ENCODE measurements around the gene ABHD16B.
"Not testable (repeated sequence)": the region's sequence is repeated elsewhere in the genome, so short reads cannot be mapped to it uniquely, and the experiment has no call there.

Gene ABHD16B

DNA sequence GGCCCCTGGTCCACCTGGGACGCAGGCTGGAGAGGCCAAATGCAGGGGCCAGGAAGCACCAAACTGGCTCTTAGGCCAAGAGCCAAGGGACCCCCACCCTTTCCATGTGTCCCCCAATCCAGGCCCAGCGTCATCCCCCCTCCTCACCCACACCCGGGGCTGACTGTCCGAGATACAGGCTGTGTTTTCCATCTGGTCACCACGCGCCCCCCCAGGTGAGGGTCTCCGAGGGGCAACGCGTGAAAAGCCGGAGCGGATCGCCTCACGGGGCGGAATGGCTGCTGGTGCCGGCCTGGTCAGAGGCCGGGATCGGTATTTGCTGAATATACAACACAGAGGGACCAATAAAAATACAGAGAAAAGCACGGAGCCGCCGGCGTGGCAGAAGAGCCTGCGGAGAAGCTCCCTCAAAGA is 5.2 kb upstream of the ABHD16B start:
- no peak for DNase-seq

- no peak for DNase-seq
Observed at GRCh38 chr20:63857764-63858392, 3.4 kb upstream of the ABHD16B start.

DNA sequence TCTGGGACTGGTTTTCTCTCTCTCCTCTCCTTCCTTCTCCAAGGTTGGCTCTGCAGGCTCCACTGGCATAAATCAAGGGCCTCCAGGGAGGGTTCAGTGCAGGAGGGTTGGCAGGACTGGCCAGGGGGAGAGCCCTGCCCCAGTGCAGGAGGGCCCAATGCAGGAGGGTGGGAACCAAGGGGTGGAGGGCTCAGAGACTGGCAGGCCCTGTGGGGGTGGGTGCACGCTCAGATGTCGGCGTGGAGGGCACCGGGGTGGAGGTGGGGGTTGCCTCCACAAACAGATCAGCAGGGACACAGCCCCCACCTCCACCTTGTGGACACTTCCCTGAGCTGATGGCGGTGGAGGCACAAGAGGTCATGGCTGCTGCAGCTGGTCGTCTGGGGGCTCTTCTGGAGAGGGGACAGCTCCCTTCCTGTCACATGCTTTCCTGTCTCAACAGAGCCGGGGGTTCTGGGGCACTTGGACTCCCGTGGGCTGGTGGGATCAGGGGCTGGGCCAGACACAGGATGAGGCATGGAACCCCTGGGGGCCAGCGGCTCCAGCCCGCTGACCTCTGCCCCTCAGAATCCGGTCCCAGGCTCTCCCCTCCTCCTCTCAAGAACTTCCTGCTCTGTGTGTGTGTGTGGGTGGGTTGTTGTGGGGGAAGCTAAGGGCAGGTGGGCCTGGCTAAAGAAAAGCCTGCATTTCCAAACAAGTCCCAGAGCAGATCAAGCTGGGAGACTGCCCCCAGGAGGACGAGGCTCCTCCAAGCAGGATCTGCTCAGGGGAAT is 2.7 kb upstream of the ABHD16B start:
- no peak for DNase-seq

- DNase-seq = no peak
Observed at GRCh38 chr20:63859166-63859699, 2.1 kb upstream of the ABHD16B start.

GRCh38 chr20:63860325-63861051 is 810 bp upstream of the ABHD16B start:
- no peak for DNase-seq

DNA sequence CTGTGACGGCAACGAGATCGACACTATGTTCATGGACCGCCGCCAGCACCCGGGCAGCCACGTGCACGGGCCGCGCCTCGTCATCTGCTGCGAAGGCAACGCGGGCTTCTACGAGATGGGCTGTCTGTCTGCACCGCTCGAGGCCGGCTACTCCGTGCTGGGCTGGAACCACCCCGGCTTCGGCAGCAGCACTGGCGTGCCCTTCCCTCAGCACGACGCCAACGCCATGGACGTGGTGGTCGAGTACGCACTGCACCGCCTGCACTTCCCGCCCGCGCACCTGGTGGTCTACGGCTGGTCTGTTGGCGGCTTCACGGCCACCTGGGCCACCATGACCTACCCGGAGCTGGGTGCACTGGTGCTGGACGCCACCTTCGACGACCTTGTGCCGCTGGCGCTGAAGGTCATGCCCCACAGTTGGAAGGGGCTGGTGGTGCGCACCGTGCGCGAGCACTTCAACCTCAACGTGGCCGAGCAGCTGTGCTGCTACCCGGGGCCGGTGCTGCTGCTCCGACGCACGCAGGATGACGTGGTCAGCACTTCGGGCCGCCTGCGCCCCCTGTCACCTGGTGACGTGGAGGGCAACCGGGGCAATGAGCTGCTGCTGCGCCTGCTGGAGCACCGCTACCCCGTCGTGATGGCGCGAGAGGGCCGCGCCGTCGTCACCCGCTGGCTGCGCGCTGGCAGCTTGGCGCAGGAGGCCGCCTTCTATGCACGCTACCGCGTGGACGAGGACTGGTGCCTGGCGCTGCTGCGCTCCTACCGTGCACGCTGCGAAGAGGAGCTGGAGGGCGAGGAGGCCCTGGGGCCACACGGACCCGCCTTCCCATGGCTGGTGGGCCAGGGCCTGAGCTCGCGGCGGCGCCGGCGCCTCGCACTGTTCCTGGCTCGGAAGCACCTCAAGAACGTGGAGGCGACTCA is 943 bp downstream of the ABHD16B start:
- no peak for DNase-seq

DNA sequence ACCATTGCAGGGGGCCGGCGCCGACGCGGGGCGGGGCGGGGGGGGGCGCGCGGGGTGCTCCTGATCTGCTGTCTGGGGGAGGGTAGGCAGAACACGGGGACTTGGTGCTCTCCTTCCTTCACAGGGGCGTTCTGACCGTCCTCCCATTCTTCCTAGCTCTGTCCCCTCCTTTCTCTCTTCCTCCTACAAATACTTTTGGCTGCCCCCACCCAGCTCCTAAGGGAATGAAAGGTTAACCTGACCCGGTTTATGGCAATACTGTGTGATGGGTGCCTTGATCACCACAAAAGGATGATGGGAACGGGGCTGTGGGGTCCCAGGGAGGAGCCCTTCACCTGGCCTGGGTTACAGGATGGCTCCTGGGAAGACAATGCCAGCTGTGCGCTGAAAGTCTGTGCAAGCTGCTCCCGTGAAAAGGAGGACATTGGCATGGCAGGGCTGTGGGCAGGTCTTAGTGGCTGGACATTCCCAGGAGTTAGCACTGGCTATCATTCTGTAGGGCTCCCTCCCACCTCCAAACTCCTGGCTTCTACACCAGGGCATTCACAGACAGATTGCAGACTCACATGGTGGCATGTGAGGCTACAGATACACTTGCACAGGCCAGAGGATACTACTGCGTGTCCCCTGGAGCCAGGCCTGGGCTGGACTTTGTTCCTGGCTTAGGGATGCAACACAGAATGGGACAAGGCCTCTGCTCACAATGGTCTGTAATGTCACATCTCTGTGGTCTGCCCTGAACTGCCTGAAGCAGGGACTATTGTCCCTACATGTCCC is 1.9 kb downstream of the ABHD16B start:
- no peak for DNase-seq

- DNase-seq = peak; percentile 18
Observed at GRCh38 chr20:63863798-63864544, 2.7 kb downstream of the ABHD16B start.

DNA sequence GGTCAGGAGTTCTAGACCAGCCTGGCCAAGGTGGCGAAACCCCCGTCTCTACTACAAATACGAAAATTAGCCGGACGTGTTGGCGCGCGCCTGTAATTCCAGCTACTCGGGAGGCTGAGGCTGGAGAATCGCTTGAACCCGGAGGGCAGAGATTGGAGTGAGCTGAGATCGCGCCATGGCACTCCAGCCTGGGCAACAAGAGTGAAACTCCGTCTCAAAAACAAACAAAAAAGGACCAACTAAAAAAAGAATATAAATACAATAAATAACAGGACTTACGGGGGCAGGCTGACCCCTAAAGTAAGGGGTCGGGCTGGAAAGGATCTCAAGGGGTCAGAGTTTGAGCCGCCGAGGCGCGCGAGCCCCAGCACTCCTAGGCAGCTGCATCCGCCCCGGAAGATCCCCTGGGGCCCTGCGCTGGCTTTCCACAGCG is 3.3 kb downstream of the ABHD16B start:
- no peak for DNase-seq

DNA sequence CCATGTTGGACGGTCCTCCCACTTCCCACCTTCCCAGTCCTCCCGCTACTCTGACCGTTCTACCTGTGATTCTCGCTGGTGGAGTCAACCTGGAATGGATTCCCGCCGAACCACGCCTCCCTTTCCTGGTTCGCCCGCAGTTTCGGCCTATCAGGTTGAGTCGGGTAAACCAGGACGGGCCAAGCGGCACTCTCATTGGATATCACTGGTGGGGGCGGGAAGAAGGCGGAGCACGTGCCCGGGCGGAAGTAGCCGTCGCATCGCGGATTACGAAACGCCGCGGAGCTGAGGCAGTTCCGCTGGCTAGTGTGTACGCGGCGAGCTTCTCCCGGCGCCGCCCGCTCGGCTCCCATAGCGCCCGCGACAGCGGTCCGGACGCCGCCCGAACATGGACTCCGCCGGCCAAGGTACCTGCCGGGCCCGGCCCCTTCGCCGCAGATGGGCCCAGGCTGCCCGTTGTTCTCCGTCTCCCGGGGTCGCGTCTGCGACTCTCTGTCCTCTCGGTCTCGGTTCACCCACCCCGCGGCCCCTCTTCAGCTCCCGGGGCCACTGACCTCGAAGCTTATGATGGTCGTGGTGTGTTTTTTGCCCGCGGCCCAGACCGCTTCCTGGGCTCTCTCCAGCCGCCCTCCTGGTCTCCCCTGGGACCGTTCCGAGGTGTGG is 3.8 kb downstream of the ABHD16B start, which contains the start of gene TPD52L2:
TSS of gene TPD52L2 (plus strand) at position 293 of the 663 bp plus-strand sequence. CDS start at position 389, 96 bp downstream.
- DNase-seq = peak; percentile 99

DNA sequence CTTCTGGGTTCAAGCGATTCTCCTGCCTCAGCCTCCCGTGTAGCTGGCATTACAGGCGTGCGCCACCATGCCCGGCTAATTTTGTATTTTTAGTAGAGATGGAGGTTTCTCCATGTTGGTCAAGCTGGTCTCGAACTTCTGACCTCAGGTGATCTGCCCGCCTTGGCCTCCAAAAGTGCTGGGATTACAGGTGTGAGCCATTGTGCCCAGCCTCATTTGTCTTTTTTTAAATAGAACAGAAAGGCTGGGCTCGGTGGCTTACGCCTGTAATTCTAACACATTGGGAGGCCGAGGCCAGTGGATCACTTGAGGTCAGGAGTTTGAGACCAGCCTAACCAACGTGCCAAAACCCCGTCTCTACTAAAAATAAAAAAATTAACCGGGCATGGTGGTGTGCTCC is 5.7 kb downstream of the ABHD16B start:
- DNase-seq = not testable (repeated sequence)

- DNase-seq = no peak
Observed at GRCh38 chr20:63868264-63868663, 7.0 kb downstream of the ABHD16B start.

DNA sequence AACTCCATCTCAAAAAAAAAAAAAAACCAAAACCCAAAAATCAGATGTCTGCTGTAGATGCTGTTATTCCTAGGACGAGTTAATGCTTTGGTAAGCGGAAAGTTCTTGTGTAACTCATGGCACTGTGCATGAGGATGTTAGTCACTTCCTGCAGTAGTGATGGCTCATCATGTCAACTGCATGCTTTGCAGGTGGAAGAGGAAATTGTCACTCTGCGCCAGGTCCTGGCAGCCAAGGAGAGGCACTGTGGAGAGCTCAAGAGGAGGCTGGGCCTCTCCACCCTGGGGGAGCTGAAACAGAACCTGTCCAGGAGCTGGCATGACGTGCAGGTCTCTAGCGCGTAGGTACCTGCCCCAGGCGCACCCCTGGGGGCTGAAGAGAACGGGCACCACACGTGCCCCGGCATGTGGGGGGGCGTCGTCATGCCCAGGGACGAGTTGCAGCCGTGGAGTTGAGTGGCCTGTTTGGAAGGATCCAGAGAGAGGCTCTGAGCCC is 12.2 kb downstream of the ABHD16B start:
- DNase-seq = no peak

- DNase-seq = not testable (repeated sequence)
Observed at GRCh38 chr20:63874241-63874640, 12.9 kb downstream of the ABHD16B start.

GRCh38 chr20:63876489-63877036 is 15.3 kb downstream of the ABHD16B start:
- no peak for DNase-seq

DNA sequence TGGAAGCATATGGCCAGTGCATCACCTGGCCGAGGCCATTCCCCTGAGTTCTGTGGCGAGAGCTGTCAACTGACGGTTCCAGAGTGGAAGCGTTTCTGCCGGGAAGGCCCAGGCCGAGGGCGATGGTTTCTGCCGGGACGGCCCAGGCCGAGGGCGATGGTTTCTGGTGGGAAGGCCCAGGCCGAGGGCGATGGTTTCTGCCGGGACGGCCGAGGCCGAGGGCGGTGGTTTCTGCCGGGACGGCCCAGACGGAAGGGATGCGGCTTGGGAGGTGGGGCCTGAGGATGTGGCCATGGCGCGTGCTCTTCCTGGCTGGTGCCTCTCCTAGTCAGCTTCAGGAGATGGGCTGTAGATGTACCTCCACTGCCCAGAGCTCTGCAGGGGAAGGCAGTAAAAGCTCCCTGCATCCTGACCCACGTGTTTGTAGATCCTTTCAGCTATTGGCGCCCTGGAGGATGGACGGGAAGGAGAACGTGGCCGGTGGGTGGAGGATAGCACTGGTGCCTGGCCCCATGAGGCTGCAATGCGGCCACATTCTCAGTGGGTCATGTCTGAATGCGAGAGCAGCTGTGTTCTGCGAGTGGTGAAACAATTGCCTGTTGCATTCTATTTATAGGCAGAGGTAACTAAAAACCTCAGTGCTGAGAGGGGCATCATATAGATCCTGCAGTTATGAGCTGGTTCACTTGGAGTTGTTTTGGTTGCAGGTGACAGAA is 16.6 kb downstream of the ABHD16B start:
- DNase-seq = no peak

- DNase-seq = no peak
Observed at GRCh38 chr20:63878899-63879663, 17.8 kb downstream of the ABHD16B start.

DNA sequence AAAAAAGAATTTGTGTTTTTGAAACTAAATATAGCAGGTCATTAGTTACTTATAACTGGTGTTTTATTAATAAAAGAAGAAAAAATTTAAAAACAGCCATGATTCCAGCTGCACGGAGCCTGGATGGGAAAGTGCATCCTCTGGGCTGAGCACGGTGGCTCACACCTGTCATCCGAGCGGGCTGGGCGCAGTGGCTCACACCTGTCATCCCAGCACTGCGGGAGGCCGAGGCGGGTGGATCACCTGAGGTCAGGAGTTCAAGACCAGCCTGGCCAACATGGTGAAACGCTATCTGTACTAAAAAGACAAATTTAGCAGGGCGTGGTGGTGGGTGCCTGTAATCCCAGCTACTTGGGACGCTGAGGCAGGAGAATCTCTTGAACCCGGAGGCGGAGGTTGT is 19.6 kb downstream of the ABHD16B start:
- not testable (repeated sequence) for DNase-seq
